ENCODE measurements around the gene VMA21. TPM values are rescaled to one million over a fixed set of nuclear protein-coding genes. Genes with fewer than 3 reads are reported as not detected.
A peak's percentile ranks its signal among the peaks of the same experiment; 100 is the strongest.

VMA21 gene
- 22.7 TPM for polyA plus RNA-seq (2012; ENCODE audit: insufficient read depth, insufficient read length)

- H3K4me3 ChIP-seq (ENCODE audit: low read length) = peak within 1 kb of the TSS; percentile 81
Measured at GRCh38 chrX:151396825-151397740, at the start of gene VMA21. VMA21 (plus strand) TSS chrX:151397206; CDS start chrX:151397309, 103 bp downstream.

GRCh38 chrX:151359341-151359740 is 37.7 kb upstream of the VMA21 start:
- no peak overlapping the region for H3K4me3 ChIP-seq (ENCODE audit: low read length)
- no peak for DNase-seq (ENCODE audit: low read depth, low spot score)

More at GRCh38 chrX:151396825-151397740, at the start of gene VMA21:
- DNase-seq (ENCODE audit: low read depth, low spot score) = peak; percentile 53

- no peak for DNase-seq (ENCODE audit: low read depth, low spot score)
Measured at GRCh38 chrX:151359931-151360871, 36.8 kb upstream of the VMA21 start.

GRCh38 chrX:151363316-151363715 is 33.7 kb upstream of the VMA21 start:
- H3K4me3 ChIP-seq (ENCODE audit: low read length) = no peak overlapping the region
- DNase-seq (ENCODE audit: low read depth, low spot score) = no peak

More at GRCh38 chrX:151359931-151360871, 36.8 kb upstream of the VMA21 start:
- no peak overlapping the region for H3K4me3 ChIP-seq (ENCODE audit: low read length)

GRCh38 chrX:151365579-151365978 is 31.4 kb upstream of the VMA21 start:
- H3K4me3 ChIP-seq (ENCODE audit: low read length) = no peak overlapping the region
- no peak for DNase-seq (ENCODE audit: low read depth, low spot score)

GRCh38 chrX:151370906-151371305 is 26.1 kb upstream of the VMA21 start:
- H3K4me3 ChIP-seq (ENCODE audit: low read length) = no peak overlapping the region
- DNase-seq (ENCODE audit: low read depth, low spot score) = no peak

GRCh38 chrX:151384807-151385206 is 12.2 kb upstream of the VMA21 start:
- H3K4me3 ChIP-seq (ENCODE audit: low read length) = no peak overlapping the region
- DNase-seq (ENCODE audit: low read depth, low spot score) = no peak

- H3K4me3 ChIP-seq (ENCODE audit: low read length) = no peak overlapping the region
- no peak for DNase-seq (ENCODE audit: low read depth, low spot score)
Measured at GRCh38 chrX:151386838-151387459, 10.1 kb upstream of the VMA21 start.

- DNase-seq (ENCODE audit: low read depth, low spot score) = no peak
- H3K4me3 ChIP-seq (ENCODE audit: low read length) = no peak overlapping the region
Measured at GRCh38 chrX:151391722-151392121, 5.3 kb upstream of the VMA21 start.

GRCh38 chrX:151393514-151393913 is 3.5 kb upstream of the VMA21 start:
- peak; percentile 78 for DNase-seq (ENCODE audit: low read depth, low spot score)
- no peak overlapping the region for H3K4me3 ChIP-seq (ENCODE audit: low read length)

- peak overlapping the region; percentile 63 for H3K4me3 ChIP-seq (ENCODE audit: low read length)
- DNase-seq (ENCODE audit: low read depth, low spot score) = peak; percentile 9
Measured at GRCh38 chrX:151396042-151396824, 773 bp upstream of the VMA21 start.

GRCh38 chrX:151397741-151398070 is 700 bp downstream of the VMA21 start:
- peak overlapping the region; percentile 81 for H3K4me3 ChIP-seq (ENCODE audit: low read length)
- DNase-seq (ENCODE audit: low read depth, low spot score) = peak; percentile 2

GRCh38 chrX:151398346-151398745 is 1.3 kb downstream of the VMA21 start:
- peak overlapping the region; percentile 81 for H3K4me3 ChIP-seq (ENCODE audit: low read length)
- DNase-seq (ENCODE audit: low read depth, low spot score) = no peak

GRCh38 chrX:151402719-151403390 is 5.8 kb downstream of the VMA21 start:
- no peak overlapping the region for H3K4me3 ChIP-seq (ENCODE audit: low read length)
- no peak for DNase-seq (ENCODE audit: low read depth, low spot score)

- no peak for DNase-seq (ENCODE audit: low read depth, low spot score)
- no peak overlapping the region for H3K4me3 ChIP-seq (ENCODE audit: low read length)
Measured at GRCh38 chrX:151416579-151416978, 19.6 kb downstream of the VMA21 start.

- DNase-seq (ENCODE audit: low read depth, low spot score) = no peak
- no peak overlapping the region for H3K4me3 ChIP-seq (ENCODE audit: low read length)
Measured at GRCh38 chrX:151419782-151420181, 22.8 kb downstream of the VMA21 start.

GRCh38 chrX:151424505-151424904 is 27.5 kb downstream of the VMA21 start:
- no peak overlapping the region for H3K4me3 ChIP-seq (ENCODE audit: low read length)
- DNase-seq (ENCODE audit: low read depth, low spot score) = no peak

- DNase-seq (ENCODE audit: low read depth, low spot score) = no peak
- no peak overlapping the region for H3K4me3 ChIP-seq (ENCODE audit: low read length)
Measured at GRCh38 chrX:151448509-151448908, 51.5 kb downstream of the VMA21 start.

Data from Jurkat, Clone E6-1 (cell line).